PC-3 (cell line): ENCODE results near the gene CSRP1.

Experiments
- EZH2 ChIP-seq: fragments of 300-600 bp; sonication (generic); IDR thresholded peaks from one replicate; pipeline ENCODE4 v1.6.1; 2017; ENCODE audit warnings: antibody characterized with exemption, mild to moderate bottlenecking, low read length; ENCODE audit not compliant: unreplicated experiment
- TF ChIP-seq, protein P1 (sequence below): fragments of 300-600 bp; sonication (generic); conservative IDR thresholded peaks from 2 replicates; pipeline ENCODE4 v1.5.1; 2017; ENCODE audit warnings: antibody characterized with exemption, low read depth, mild to moderate bottlenecking, low read length

- TF ChIP-seq, protein P1, sequence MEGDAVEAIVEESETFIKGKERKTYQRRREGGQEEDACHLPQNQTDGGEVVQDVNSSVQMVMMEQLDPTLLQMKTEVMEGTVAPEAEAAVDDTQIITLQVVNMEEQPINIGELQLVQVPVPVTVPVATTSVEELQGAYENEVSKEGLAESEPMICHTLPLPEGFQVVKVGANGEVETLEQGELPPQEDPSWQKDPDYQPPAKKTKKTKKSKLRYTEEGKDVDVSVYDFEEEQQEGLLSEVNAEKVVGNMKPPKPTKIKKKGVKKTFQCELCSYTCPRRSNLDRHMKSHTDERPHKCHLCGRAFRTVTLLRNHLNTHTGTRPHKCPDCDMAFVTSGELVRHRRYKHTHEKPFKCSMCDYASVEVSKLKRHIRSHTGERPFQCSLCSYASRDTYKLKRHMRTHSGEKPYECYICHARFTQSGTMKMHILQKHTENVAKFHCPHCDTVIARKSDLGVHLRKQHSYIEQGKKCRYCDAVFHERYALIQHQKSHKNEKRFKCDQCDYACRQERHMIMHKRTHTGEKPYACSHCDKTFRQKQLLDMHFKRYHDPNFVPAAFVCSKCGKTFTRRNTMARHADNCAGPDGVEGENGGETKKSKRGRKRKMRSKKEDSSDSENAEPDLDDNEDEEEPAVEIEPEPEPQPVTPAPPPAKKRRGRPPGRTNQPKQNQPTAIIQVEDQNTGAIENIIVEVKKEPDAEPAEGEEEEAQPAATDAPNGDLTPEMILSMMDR = no peak
- no peak for TF ChIP-seq EZH2
These were observed 47.9 kb downstream of the CSRP1 start for GRCh38 chr1:201459052-201459451.
